GM12878 (cell line): Measurements from ENCODE around the gene SLX9. TPM values are rescaled to one million over a fixed set of nuclear protein-coding genes. Genes with fewer than 3 reads are reported as not detected.

Experiments
- ATAC-seq: fragments of 200-7000 bp; cut with Tn5 transposase; 3 replicates; pipeline ENCODE4 v1.9.1; 2020; ENCODE audit warnings: mild to moderate bottlenecking, moderate library complexity
- BruUV-seq: library from RNA; stranded (reverse); fragments of 400-500 nt; replicated peaks from 2 replicates; lab custom pipeline; 2021; lab: Mats Ljungman, UMichigan
- CTCF ChIA-PET: fragments of 300-600 bp; sonication (Branson Sonifier 250); formaldehyde crosslinking; extraction: SDS; loops from one replicate; lab custom pipeline; 2021; ENCODE audit warnings: inconsistent platforms; lab: Yijun Ruan, JAX
- POLR2A ChIA-PET: fragments of 350-600 bp; formaldehyde crosslinking; extraction: SDS; loops from one replicate; lab custom pipeline; 2021; ENCODE audit warnings: inconsistent platforms; lab: Charles Lee
- RAD21 ChIA-PET: fragments of 300-600 bp; sonication (Branson Sonifier 250); formaldehyde crosslinking; loops from one replicate; lab custom pipeline; 2023; ENCODE audit warnings: antibody characterized with exemption; ENCODE audit not compliant: unreplicated experiment; lab: Charles Lee
- SMC1A ChIA-PET: fragments of 300-600 bp; sonication (Branson Sonifier 250); formaldehyde crosslinking; loops from one replicate; lab custom pipeline; 2023; ENCODE audit not compliant: unreplicated experiment, uncharacterized antibody; lab: Charles Lee
- DNase-seq: peaks from one replicate; pipeline ENCODE4 v3.0.0-alpha.2; 2011; ENCODE audit warnings: low read depth, low spot score
- FAIRE-seq: peaks from 3 replicates; lab custom pipeline; 2011; peaks lifted over from hg19 to GRCh38; lab: Jason Lieb, UNC
- H2AFZ ChIP-seq: 2 replicates; pipeline ENCODE4 v1.6.0; 2011; ENCODE audit warnings: low read depth, low read length, control low read depth; ENCODE audit not compliant: control insufficient read depth
- H3K27ac ChIP-seq: 2 replicates; pipeline ENCODE4 v1.5.1; 2011; ENCODE audit warnings: control low read depth; ENCODE audit not compliant: control insufficient read depth, insufficient read depth
- H3K27me3 ChIP-seq, 2 experiments: replicated peaks in 1 of 2; 2 replicates each; pipeline versions ENCODE4 v1.6.0 to v1.6.1; 2011; ENCODE audit warnings: low read length in 1 of 2; ENCODE audit not compliant: control insufficient read depth in 2 of 2, insufficient read depth in 2 of 2
- H3K36me3 ChIP-seq, 2 experiments: 2 replicates each; pipeline ENCODE4 v1.5.1; 2011; ENCODE audit warnings: low read length in 1 of 2; ENCODE audit not compliant: control insufficient read depth in 2 of 2, insufficient read depth in 2 of 2
- H3K4me1 ChIP-seq: 2 replicates; pipeline ENCODE4 v1.6.1; 2011; ENCODE audit warnings: mild to moderate bottlenecking, low read length, moderate library complexity, mixed read lengths; ENCODE audit not compliant: control insufficient read depth, insufficient read depth
- H3K4me2 ChIP-seq: 2 replicates; pipeline ENCODE4 v1.6.0; 2011; ENCODE audit warnings: control low read depth; ENCODE audit not compliant: control insufficient read depth, insufficient read depth
- H3K4me3 ChIP-seq: fragments of 200-600 bp; sonication (generic); 2 replicates; pipeline ENCODE4 v1.5.1; 2016
- H3K79me2 ChIP-seq: 2 replicates; pipeline ENCODE4 v1.6.0; 2011; ENCODE audit warnings: low read length; ENCODE audit not compliant: control insufficient read depth, insufficient read depth
- H3K9ac ChIP-seq: 2 replicates; pipeline ENCODE4 v1.8.0; 2011; ENCODE audit warnings: low read length, control low read depth, mixed read lengths; ENCODE audit not compliant: control insufficient read depth, insufficient read depth
- H3K9me3 ChIP-seq: replicated peaks from 3 replicates; pipeline ENCODE4 v1.5.1; 2011; ENCODE audit warnings: mild to moderate bottlenecking, low read length; ENCODE audit not compliant: control insufficient read depth, insufficient read depth
- H4K20me1 ChIP-seq: 2 replicates; pipeline ENCODE4 v1.6.0; 2011; ENCODE audit not compliant: control insufficient read depth, insufficient read depth
- BHLHE40 ChIP-seq, 2 experiments: fragments of 450-650 bp in 1 of 2; IDR thresholded peaks; 2 replicates each; pipeline ENCODE4 v1.6.1; 2011 to 2017; ENCODE audit warnings: low read depth in 2 of 2, borderline replicate concordance in 1 of 2, improper control_type of control experiment in 1 of 2, low read length in 1 of 2, mild to moderate bottlenecking in 1 of 2
- CREB1 ChIP-seq: IDR thresholded peaks from 2 replicates; pipeline ENCODE4 v1.6.1; 2012; ENCODE audit warnings: low read depth, mild to moderate bottlenecking, inconsistent platforms
- EZH2 ChIP-seq: IDR thresholded peaks from 2 replicates; pipeline ENCODE4 v1.6.1; 2012; ENCODE audit warnings: low read depth, mild to moderate bottlenecking, control low read depth, inconsistent platforms, low read length, borderline replicate concordance; ENCODE audit not compliant: control insufficient read depth
- HDAC6 ChIP-seq: fragments of 200-600 bp; sonication (generic); IDR thresholded peaks from one replicate; pipeline ENCODE4 v1.8.0; 2017; ENCODE audit warnings: antibody characterized with exemption; ENCODE audit not compliant: unreplicated experiment
- RFX5 ChIP-seq: IDR thresholded peaks from 2 replicates; pipeline ENCODE4 v1.6.1; 2011; ENCODE audit warnings: low read depth, low read length, improper control_type of control experiment
- SKIL ChIP-seq: fragments of 450-650 bp; IDR thresholded peaks from 2 replicates; pipeline ENCODE4 v1.6.1; 2017; ENCODE audit warnings: mild to moderate bottlenecking, low read depth, inconsistent platforms; ENCODE audit not compliant: poor library complexity, severe bottlenecking
- ZNF274 ChIP-seq: IDR thresholded peaks from one replicate; pipeline ENCODE4 v1.8.0; 2011; ENCODE audit not compliant: insufficient read length, insufficient read depth
- WGBS: methylation state at CpG from one replicate; pipeline ENCODE4 v1.1.6; 2016; ENCODE audit warnings: low lambda C conversion rate; ENCODE audit not compliant: insufficient replicate concordance, insufficient coverage; ENCODE audit errors: missing lambda C conversion rate; 5-methylcytosine and 5-hydroxymethylcytosine counted together
- in situ Hi-C: fragments of 300-500 bp; cut with MboI; formaldehyde crosslinking; loops from 9 replicates; pipeline ENCODE4 v1.14.3; 2018; ENCODE audit warnings: mixed read lengths
- intact Hi-C: fragments of 100-400 bp; cut with micrococcal nuclease; formaldehyde crosslinking; loops from one replicate; pipeline ENCODE4 v1.14.2; 2022; ENCODE audit not compliant: unreplicated experiment
- polyA plus RNA-seq, 11 experiments: library from polyadenylated mRNA; depleted of rRNA in 4 of 11; unstranded in 6 of 11; stranded (reverse) in 5 of 11; fragments of >200 nt; fragmentation: Nextera tagmentation in 4 of 11; fragmentation: Illumina TruSeq in 1 of 11; extraction: Ambion mirVana in 4 of 11; extraction: Trizol in 1 of 11; gene quantifications; 1 replicate in 1 of 11; 2 replicates in 10 of 11; pipeline versions ENCODE4 v1.2.1 to v1.2.3, GENCODE V29; 2011 to 2016; ENCODE audit warnings: inconsistent platforms in 2 of 11, missing spikeins in 2 of 11, low read depth in 1 of 11
- total RNA-seq, 4 experiments: library from RNA; depleted of rRNA in 3 of 4; stranded (reverse); fragments of >200 nt in 3 of 4; fragmentation: Illumina TruSeq in 1 of 4; extraction: Trizol in 1 of 4; gene quantifications; 2 replicates each; pipeline versions ENCODE4 v1.2.1 to v1.2.3, GENCODE V29; 2013 to 2021

Gene SLX9
- total and polyA plus RNA-seq, 10 of the 15 experiments (the other 5 are each of a cell fraction or from before 2014, with no cell fraction given) = 0.69 to 81.3 (median 33.9) TPM

GRCh38 chr21:44903050-44903685 is 36.7 kb upstream of the SLX9 start:
- in situ Hi-C loops (no loop called here), intact Hi-C loops (no loop called here)
- Histone ChIP-seq H3K9me3 (no peaks in the 10 kb centered on the region), H3K4me1 (peaks cover 3% of the 10 kb centered on the region), H3K9ac (no peak overlapping the region), H4K20me1 (no peaks in the 10 kb centered on the region), H3K4me2 (no peak overlapping the region), H3K27me3 (no peaks in the 10 kb centered on the region), H3K36me3 (peaks cover 14 to 55% of the 10 kb centered on the region in 2 experiments), H3K79me2 (no peaks in the 10 kb centered on the region), H3K4me3 (no peak overlapping the region), H2AFZ (no peak overlapping the region), H3K27ac (no peak overlapping the region)
- TF ChIP-seq ZNF274 = no peak
- no peak for TF ChIP-seq CREB1
- TF ChIP-seq RFX5 = no peak
- TF ChIP-seq BHLHE40 (IDR thresholded peaks at IDR 0.05; ENCODE audit: borderline replicate concordance in 1 of 2, low read depth in 2 of 2, low read length in 1 of 2) = no peak
- TF ChIP-seq EZH2 = no peak
- ChIA-PET CTCF (no interaction called here), RAD21 (no interaction called here), POLR2A (no interaction called here), SMC1A (no interaction called here)
- WGBS = 92% methylated on average over 18 of the region's 18 CpGs
- BruUV-seq = no TSS peak
- DNase-seq = no peak
- ATAC-seq = no peak
- no peak for FAIRE-seq

- intact Hi-C loops = no loop called here
These were observed 36.1 kb upstream of the SLX9 start for GRCh38 chr21:44903689-44904088.

More at GRCh38 chr21:44903689-44904088, 36.1 kb upstream of the SLX9 start:
- Histone ChIP-seq H4K20me1 (no peaks in the 10 kb centered on the region), H3K9me3 (no peaks in the 10 kb centered on the region), H3K4me3 (no peak overlapping the region), H2AFZ (no peak overlapping the region), H3K9ac (no peak overlapping the region), H3K4me2 (no peak overlapping the region), H3K27ac (no peak overlapping the region), H3K79me2 (no peaks in the 10 kb centered on the region), H3K4me1 (peaks cover 7% of the 10 kb centered on the region), H3K27me3 (no peaks in the 10 kb centered on the region), H3K36me3 (peaks cover 14 to 55% of the 10 kb centered on the region in 2 experiments)
- TF ChIP-seq HDAC6 (no peak), SKIL (no peak)
- no TSS peak for BruUV-seq
- ATAC-seq = no peak
- ChIA-PET POLR2A (no interaction called here), SMC1A (no interaction called here), CTCF (no interaction called here), RAD21 (no interaction called here)
- no peak for FAIRE-seq
- DNase-seq = no peak
- in situ Hi-C loops = no loop called here
- WGBS = 98% methylated on average over 22 of the region's 22 CpGs
